MM.1S (cell line): Measurements from ENCODE around the gene HSBP1.

Experiments used
- DNase-seq: peaks from one replicate; pipeline ENCODE4 v3.0.0-alpha.2; 2015
- H2AFZ ChIP-seq: fragments of 300-600 bp; sonication (generic); 2 replicates; pipeline ENCODE4 v1.6.0; 2016; ENCODE audit warnings: antibody characterized with exemption, low read length
- H3F3A ChIP-seq: fragments of 300-600 bp; sonication (generic); 2 replicates; pipeline ENCODE4 v1.6.1; 2016; ENCODE audit warnings: mild to moderate bottlenecking, antibody characterized with exemption, low read length, moderate library complexity, mixed read lengths; ENCODE audit not compliant: insufficient read depth
- H3K27ac ChIP-seq: fragments of 300-600 bp; sonication (generic); 2 replicates; pipeline ENCODE4 v1.5.1; 2016; ENCODE audit warnings: mild to moderate bottlenecking, low read length
- H3K27me3 ChIP-seq: fragments of 300-600 bp; sonication (generic); replicated peaks from 2 replicates; pipeline ENCODE4 v1.6.0; 2016; ENCODE audit warnings: low read length; ENCODE audit not compliant: insufficient read depth
- H3K36me3 ChIP-seq: fragments of 300-600 bp; sonication (generic); replicated peaks from 2 replicates; pipeline ENCODE4 v1.6.1; 2016; ENCODE audit warnings: mild to moderate bottlenecking, low read length, mixed read lengths; ENCODE audit not compliant: insufficient read depth
- H3K4me1 ChIP-seq: fragments of 300-600 bp; sonication (generic); 2 replicates; pipeline ENCODE4 v1.6.1; 2016; ENCODE audit warnings: low read length, mixed read lengths
- H3K4me2 ChIP-seq: fragments of 300-600 bp; sonication (generic); 2 replicates; pipeline ENCODE4 v1.6.0; 2016; ENCODE audit warnings: low read depth, low read length
- H3K4me3 ChIP-seq: fragments of 300-600 bp; sonication (generic); 2 replicates; pipeline ENCODE4 v1.5.1; 2016; ENCODE audit warnings: low read length, mixed read lengths
- H3K79me2 ChIP-seq: fragments of 300-600 bp; sonication (generic); 2 replicates; pipeline ENCODE4 v1.6.1; 2016; ENCODE audit warnings: mixed run types, low read length, mixed read lengths
- H3K9ac ChIP-seq: fragments of 300-600 bp; sonication (generic); 2 replicates; pipeline ENCODE4 v1.6.1; 2016; ENCODE audit warnings: low read length, mixed read lengths
- H3K9me2 ChIP-seq: fragments of 300-600 bp; sonication (generic); replicated peaks from 2 replicates; pipeline ENCODE4 v1.6.1; 2016; ENCODE audit warnings: mild to moderate bottlenecking, low read length, mixed read lengths; ENCODE audit not compliant: insufficient read depth
- H3K9me3 ChIP-seq: fragments of 300-600 bp; sonication (generic); replicated peaks from 2 replicates; pipeline ENCODE4 v1.6.1; 2016; ENCODE audit warnings: mild to moderate bottlenecking, low read length, mixed read lengths; ENCODE audit not compliant: insufficient read depth
- H4K20me1 ChIP-seq: fragments of 300-600 bp; sonication (generic); 2 replicates; pipeline ENCODE4 v1.6.1; 2016; ENCODE audit warnings: mild to moderate bottlenecking, low read length, moderate library complexity, mixed read lengths; ENCODE audit not compliant: insufficient read depth
- CTCF ChIP-seq: fragments of 300-600 bp; sonication (generic); IDR thresholded peaks from 2 replicates; pipeline ENCODE4 v1.5.1; 2016; ENCODE audit warnings: antibody characterized with exemption, low read length, mixed read lengths
- EZH2 ChIP-seq: fragments of 300-600 bp; sonication (generic); optimal IDR thresholded peaks from 2 replicates; pipeline ENCODE3; 2017; ENCODE audit warnings: low read depth, mild to moderate bottlenecking, antibody characterized with exemption, low read length, mixed read lengths
- EZH2phosphoT487 ChIP-seq: fragments of 300-600 bp; sonication (generic); IDR thresholded peaks from 2 replicates; pipeline ENCODE4 v1.6.1; 2018; ENCODE audit warnings: antibody characterized with exemption, low read length

HSBP1 gene

GRCh38 chr16:83794860-83795554, 12.8 kb upstream of the HSBP1 start:
- H3K9ac ChIP-seq: no peak overlapping the region
- H3K4me2 ChIP-seq: no peak overlapping the region
- H3K9me2 ChIP-seq: no peaks in the 10 kb centered on the region
- H3K79me2 ChIP-seq: no peaks in the 10 kb centered on the region
- no peaks in the 10 kb centered on the region for H3K27me3 ChIP-seq
- no peaks in the 10 kb centered on the region for H4K20me1 ChIP-seq
- no peaks in the 10 kb centered on the region for H3F3A ChIP-seq
- H3K4me1 ChIP-seq: no peaks in the 10 kb centered on the region
- no peak overlapping the region for H2AFZ ChIP-seq
- H3K4me3 ChIP-seq: no peak overlapping the region
- no peaks in the 10 kb centered on the region for H3K9me3 ChIP-seq
- no peak for DNase-seq
- TF ChIP-seq CTCF: no peak
- TF ChIP-seq EZH2: no peak
- no peak overlapping the region for H3K27ac ChIP-seq
- no peaks in the 10 kb centered on the region for H3K36me3 ChIP-seq

GRCh38 chr16:83797013-83797412, 10.8 kb upstream of the HSBP1 start:
- TF ChIP-seq CTCF: no peak
- no peak for TF ChIP-seq EZH2phosphoT487
- no peak for TF ChIP-seq EZH2
- no peak overlapping the region for H3K27ac ChIP-seq
- no peaks in the 10 kb centered on the region for H3K4me1 ChIP-seq
- no peak overlapping the region for H3K9ac ChIP-seq
- DNase-seq: no peak
- H3F3A ChIP-seq: no peaks in the 10 kb centered on the region
- no peaks in the 10 kb centered on the region for H3K36me3 ChIP-seq
- no peaks in the 10 kb centered on the region for H3K9me2 ChIP-seq
- no peaks in the 10 kb centered on the region for H3K27me3 ChIP-seq
- no peak overlapping the region for H3K4me3 ChIP-seq
- no peak overlapping the region for H3K4me2 ChIP-seq
- no peaks in the 10 kb centered on the region for H3K79me2 ChIP-seq
- no peak overlapping the region for H2AFZ ChIP-seq
- H4K20me1 ChIP-seq: no peaks in the 10 kb centered on the region
- H3K9me3 ChIP-seq: no peaks in the 10 kb centered on the region

GRCh38 chr16:83799336-83799735, 8.4 kb upstream of the HSBP1 start:
- no peak overlapping the region for H3K4me2 ChIP-seq
- no peak overlapping the region for H3K27ac ChIP-seq
- no peaks in the 10 kb centered on the region for H3K9me2 ChIP-seq
- H3K4me1 ChIP-seq: no peaks in the 10 kb centered on the region
- no peak for TF ChIP-seq CTCF
- no peaks in the 10 kb centered on the region for H4K20me1 ChIP-seq
- H3K79me2 ChIP-seq: no peaks in the 10 kb centered on the region
- H3K4me3 ChIP-seq: no peak overlapping the region
- no peak for DNase-seq
- H3K9me3 ChIP-seq: no peaks in the 10 kb centered on the region
- H3K9ac ChIP-seq: no peak overlapping the region
- no peak overlapping the region for H2AFZ ChIP-seq
- no peaks in the 10 kb centered on the region for H3K27me3 ChIP-seq
- H3F3A ChIP-seq: no peaks in the 10 kb centered on the region
- no peaks in the 10 kb centered on the region for H3K36me3 ChIP-seq
